ENCODE data around the gene CEMIP.
"Not testable (repeated sequence)": the region's sequence is repeated elsewhere in the genome, so short reads cannot be mapped to it uniquely, and the experiment has no call there.

DNA sequence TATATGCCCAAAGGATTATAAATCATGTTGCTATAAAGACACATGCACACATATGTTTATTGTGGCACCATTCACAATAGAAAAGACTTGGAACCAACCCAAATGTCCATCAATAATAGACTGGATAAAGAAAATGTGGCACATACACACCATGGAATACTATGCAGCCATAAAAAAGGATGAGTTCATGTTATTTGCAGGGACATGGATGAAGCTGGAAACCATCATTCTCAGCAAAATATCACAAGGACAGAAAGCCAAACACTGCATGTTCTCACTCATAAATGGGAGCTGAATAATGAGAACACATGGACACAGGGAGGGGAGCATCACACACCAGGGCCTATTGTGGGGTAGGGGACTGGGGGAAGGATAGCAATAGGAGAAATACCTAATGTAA is 186.3 kb downstream of the CEMIP start:
- not testable (repeated sequence) for TF ChIP-seq EP300 (IDR thresholded peaks at IDR 0.05); CTCF (IDR thresholded peaks at IDR 0.05); RAD21 (conservative IDR thresholded peaks at IDR 0.05 in 1 of 2, IDR thresholded peaks at IDR 0.05 in 1 of 2)
